K562 (cell line): ENCODE data around the gene AFAP1. TPM values are rescaled to one million over a fixed set of nuclear protein-coding genes. Genes with fewer than 3 reads are reported as not detected.

Source experiments
- ATAC-seq: fragments of 200-7000 bp; cut with Tn5 transposase; 3 replicates; pipeline ENCODE4 v1.9.1; 2020; ENCODE audit warnings: moderate library complexity
- BruUV-seq: library from RNA; stranded (reverse); fragments of 400-500 nt; replicated peaks from 2 replicates; lab custom pipeline; 2021; lab: Mats Ljungman, UMichigan
- CTCF ChIA-PET: fragments of 300-600 bp; formaldehyde crosslinking; extraction: SDS; loops from one replicate; lab custom pipeline; 2021; ENCODE audit warnings: low intra/inter-chr PET ratio; lab: Yijun Ruan, JAX
- POLR2A ChIA-PET: fragments of 300-600, 350-650 bp; sonication (Branson Sonifier 250); formaldehyde crosslinking; extraction: SDS; loops from one replicate; lab custom pipeline; 2021; ENCODE audit warnings: antibody characterized with exemption, inconsistent platforms; lab: Yijun Ruan, JAX
- DNase-seq, 4 experiments: peaks; one replicate each; pipeline versions ENCODE4 v3.0.0 to v3.0.0-alpha.2; 2011 to 2018; ENCODE audit warnings: low spot score in 3 of 4, mixed read lengths in 3 of 4; ENCODE audit errors: extremely low read depth in 1 of 4
- FAIRE-seq: peaks from 2 replicates; lab custom pipeline; 2011; peaks lifted over from hg19 to GRCh38; lab: Jason Lieb, UNC
- H2AFZ ChIP-seq: 2 replicates; pipeline ENCODE4 v1.6.0; 2011; ENCODE audit warnings: low read depth, low read length, control low read depth, inconsistent platforms
- H3K27ac ChIP-seq: fragments of 200-600 bp; 3 replicates; pipeline ENCODE4 v1.8.0; 2011; ENCODE audit warnings: low read depth, mild to moderate bottlenecking, control low read depth, inconsistent platforms, low read length, moderate library complexity, mixed read lengths; ENCODE audit errors: extremely low read depth
- H3K27me3 ChIP-seq, 2 experiments: fragments of 300-600 bp in 1 of 2; 2 replicates in 1 of 2; 3 replicates in 1 of 2; pipeline versions ENCODE4 v1.6.0 to v1.8.0; 2011; ENCODE audit warnings: inconsistent platforms in 2 of 2, low read length in 2 of 2, mild to moderate bottlenecking in 1 of 2, mixed read lengths in 1 of 2, moderate library complexity in 1 of 2; ENCODE audit not compliant: control insufficient read depth in 2 of 2, insufficient read depth in 2 of 2
- H3K36me3 ChIP-seq: fragments of 300-600 bp; 3 replicates; pipeline ENCODE4 v1.8.0; 2011; ENCODE audit warnings: mild to moderate bottlenecking, low read length, inconsistent platforms; ENCODE audit not compliant: control insufficient read depth, insufficient read depth
- H3K4me1 ChIP-seq, 2 experiments: fragments of 200-600 bp in 1 of 2; replicated peaks in 1 of 2; 2 replicates in 1 of 2; 3 replicates in 1 of 2; pipeline versions ENCODE4 v1.5.1 to v1.8.0; 2011; ENCODE audit warnings: inconsistent platforms in 2 of 2, low read length in 2 of 2, mild to moderate bottlenecking in 1 of 2, mixed read lengths in 1 of 2, moderate library complexity in 1 of 2; ENCODE audit not compliant: control insufficient read depth in 2 of 2, insufficient read depth in 2 of 2
- H3K4me2 ChIP-seq: 2 replicates; pipeline ENCODE4 v1.6.1; 2011; ENCODE audit warnings: low read length, control low read depth, inconsistent platforms, mixed read lengths; ENCODE audit not compliant: insufficient read depth
- H3K4me3 ChIP-seq: fragments of 200-600 bp; sonication (generic), shearing (Covaris generic); 2 replicates; pipeline ENCODE4 v1.5.1; 2016; ENCODE audit warnings: control low read depth, inconsistent platforms
- H3K79me2 ChIP-seq: fragments of 200-600 bp; 3 replicates; pipeline ENCODE4 v1.8.0; 2011; ENCODE audit warnings: low read length, inconsistent platforms; ENCODE audit not compliant: control insufficient read depth, insufficient read depth
- H3K9ac ChIP-seq, 2 experiments: 2 replicates each; pipeline versions ENCODE4 v1.6.0 to v1.6.1; 2011; ENCODE audit warnings: low read depth in 2 of 2, low read length in 2 of 2, control low read depth in 1 of 2, inconsistent platforms in 1 of 2, mild to moderate bottlenecking in 1 of 2, mixed read lengths in 1 of 2; ENCODE audit not compliant: insufficient read depth in 1 of 2
- H3K9me1 ChIP-seq: one replicate; pipeline ENCODE4 v1.6.0; 2011; ENCODE audit warnings: inconsistent platforms, mild to moderate bottlenecking, low read length, moderate library complexity; ENCODE audit not compliant: control insufficient read depth, insufficient read depth
- H3K9me3 ChIP-seq: replicated peaks from 2 replicates; pipeline ENCODE4 v1.5.1; 2011; ENCODE audit warnings: low read depth, low read length, inconsistent platforms; ENCODE audit not compliant: control insufficient read depth, insufficient read depth
- H4K20me1 ChIP-seq: replicated peaks from 2 replicates; pipeline ENCODE4 v1.6.1; 2011; ENCODE audit warnings: low read length, inconsistent platforms, mixed read lengths; ENCODE audit not compliant: control insufficient read depth, insufficient read depth
- CBX1 ChIP-seq: sonication (generic); IDR thresholded peaks from 2 replicates; pipeline ENCODE4 v1.6.1; 2016; ENCODE audit warnings: antibody characterized with exemption, low read depth, mild to moderate bottlenecking
- COPS2 ChIP-seq: fragments of 450-650 bp; conservative IDR thresholded peaks from 2 replicates; pipeline ENCODE4 v1.6.1; 2016; ENCODE audit warnings: mild to moderate bottlenecking, moderate library complexity
- CREB3L1 ChIP-seq: fragments of 450-650 bp; IDR thresholded peaks from 2 replicates; pipeline ENCODE4 v1.6.1; 2014; ENCODE audit warnings: low read depth, mild to moderate bottlenecking, moderate library complexity, borderline replicate concordance
- ELF4 ChIP-seq: fragments of 450-650 bp; formaldehyde crosslinking; IDR thresholded peaks from 2 replicates; pipeline ENCODE4 v1.4.0; 2022; ENCODE audit warnings: missing genetic modification characterization
- GABPB2 ChIP-seq: fragments of 250-450 bp; sonication (Bioruptor Pico); conservative IDR thresholded peaks from 2 replicates; pipeline ENCODE4 v1.5.1; 2021; ENCODE audit warnings: mild to moderate bottlenecking
- GTF3C2 ChIP-seq: IDR thresholded peaks from 3 replicates; pipeline ENCODE4 v1.6.1; 2011; ENCODE audit warnings: borderline replicate concordance, mild to moderate bottlenecking, moderate library complexity; ENCODE audit not compliant: insufficient read length; ENCODE audit errors: extremely low read depth
- HMGN3 ChIP-seq: IDR thresholded peaks from 2 replicates; pipeline ENCODE4 v1.6.1; 2011; ENCODE audit warnings: borderline replicate concordance, low read depth, mild to moderate bottlenecking, mixed read lengths, low read length; ENCODE audit not compliant: insufficient read length; ENCODE audit errors: extremely low read depth
- KLF16 ChIP-seq: IDR thresholded peaks from 2 replicates; pipeline ENCODE4 v1.6.1; 2016; ENCODE audit warnings: antibody characterized with exemption
- PATZ1 ChIP-seq: fragments of 250-450 bp; sonication (Bioruptor Pico); IDR thresholded peaks from 2 replicates; pipeline ENCODE4 v1.5.0; 2020; ENCODE audit warnings: mild to moderate bottlenecking, borderline replicate concordance
- SOX6 ChIP-seq: fragments of 450-650 bp; IDR thresholded peaks from 2 replicates; pipeline ENCODE4 v1.6.1; 2014; ENCODE audit warnings: mild to moderate bottlenecking
- SREBF1 ChIP-seq: fragments of 150-350 bp; IDR thresholded peaks from 2 replicates; pipeline ENCODE4 v1.6.1; 2014; ENCODE audit warnings: antibody characterized with exemption, low read depth, low read length, borderline replicate concordance
- ZNF124 ChIP-seq: sonication (generic); formaldehyde crosslinking; IDR thresholded peaks from 2 replicates; pipeline ENCODE4 v1.8.1; 2022; ENCODE audit warnings: missing genetic modification reagents
- ZNF232 ChIP-seq: sonication (generic); formaldehyde crosslinking; IDR thresholded peaks from 2 replicates; pipeline ENCODE4 v1.8.0; 2022; ENCODE audit warnings: mild to moderate bottlenecking, missing genetic modification reagents
- ZNF639 ChIP-seq, 2 experiments: fragments of 200-800 bp in 1 of 2; sonication (Bioruptor generic) in 1 of 2; sonication (generic) in 1 of 2; formaldehyde crosslinking in 1 of 2; IDR thresholded peaks in 1 of 2; conservative IDR thresholded peaks in 1 of 2; 2 replicates each; pipeline versions ENCODE4 v1.5.0 to v1.6.1; 2016 to 2020; ENCODE audit warnings: missing compliant biosample characterization in 1 of 2, missing genetic modification characterization in 1 of 2, missing genetic modification reagents in 1 of 2
- WGBS: fragments of 100-300 bp; shearing (Covaris generic); methylation state at CpG from one replicate; pipeline ENCODE4 v1.1.6; 2016; ENCODE audit warnings: low coverage, mixed read lengths; ENCODE audit not compliant: insufficient coverage; ENCODE audit errors: missing lambda C conversion rate; 5-methylcytosine and 5-hydroxymethylcytosine counted together
- in situ Hi-C: fragments of 300-500 bp; cut with MboI; formaldehyde crosslinking; loops from 4 replicates; pipeline ENCODE4 v1.15.0; 2018; ENCODE audit warnings: inconsistent platforms, mixed read lengths
- intact Hi-C: fragments of 100-400 bp; cut with micrococcal nuclease; formaldehyde crosslinking; loops from 2 replicates; pipeline ENCODE4 v1.14.2; 2022
- polyA plus RNA-seq, 8 experiments: library from polyadenylated mRNA; depleted of rRNA in 4 of 8; stranded (reverse) in 5 of 8; unstranded in 3 of 8; fragments of >200 nt; fragmentation: Nextera tagmentation in 2 of 8; fragmentation: Illumina TruSeq in 1 of 8; extraction: Ambion mirVana in 2 of 8; extraction: Trizol in 1 of 8; gene quantifications; 2 replicates each; pipeline versions ENCODE4 v1.2.1 to v1.2.3, GENCODE V29; 2011 to 2014; ENCODE audit warnings: inconsistent platforms in 1 of 8, missing spikeins in 1 of 8
- total RNA-seq, 7 experiments: library from RNA; depleted of rRNA in 6 of 7; stranded (reverse); fragments of >200 nt in 6 of 7; fragmentation: Illumina TruSeq in 2 of 7; extraction: Trizol in 2 of 7; gene quantifications; 2 replicates each; pipeline versions ENCODE4 v1.2.1 to v1.2.3, GENCODE V29; 2011 to 2021; ENCODE audit warnings: low replicate concordance in 1 of 7

Gene AFAP1
- total and polyA plus RNA-seq, 9 of the 15 experiments (the other 6 are each of a cell fraction or from before 2014, with no cell fraction given): 0.07 to 0.42 (median 0.12) TPM; not detected in 1

- no peak for TF ChIP-seq CREB3L1
- TF ChIP-seq SREBF1: no peak
- TF ChIP-seq GABPB2 (CRISPR knock-in tag): no peak
- no peak for TF ChIP-seq ZNF232 (CRISPR knock-in tag)
- no peak for TF ChIP-seq COPS2
- no peak for TF ChIP-seq CBX1
- TF ChIP-seq KLF16: no peak
Observed at GRCh38 chr4:7915875-7916242, 23.8 kb downstream of the AFAP1 start (continued).

GRCh38 chr4:7912826-7913225 is 26.8 kb downstream of the AFAP1 start:
- in situ Hi-C loops: no loop called here
- POLR2A ChIA-PET: interaction anchor here (1.2 kb wide), 1 partner anchor 107 kb away, joined by 3 read pairs; no protein-coding TSS in a partner anchor
- H4K20me1 ChIP-seq: no peaks in the 10 kb centered on the region; the same call in 1 of the 2 replicates

More at GRCh38 chr4:7912826-7913225, 26.8 kb downstream of the AFAP1 start:
- Histone ChIP-seq H2AFZ (no peak overlapping the region), H3K79me2 (no peaks in the 10 kb centered on the region), H3K27me3 (peaks cover 12 to 32% of the 10 kb centered on the region in 2 experiments; a peak in 3 of 5 replicates), H3K9me1 (no peaks in the 10 kb centered on the region), H3K4me2 (no peak overlapping the region), H3K36me3 (no peaks in the 10 kb centered on the region), H3K27ac (no peak overlapping the region), H3K9ac (no peak overlapping the region), H3K9me3 (no peaks in the 10 kb centered on the region), H3K4me3 (no peak overlapping the region), H3K4me1 (no peaks in the 10 kb centered on the region)
- TF ChIP-seq GTF3C2 (no peak), ELF4 (CRISPR knock-in tag) (no peak), ZNF639 (CRISPR knock-in tag; conservative IDR thresholded peaks at IDR 0.05 in 1 of 2, IDR thresholded peaks at IDR 0.05 in 1 of 2) (no peak), ZNF124 (CRISPR knock-in tag) (no peak), PATZ1 (CRISPR knock-in tag) (no peak), SOX6 (no peak), HMGN3 (no peak)
- no TSS peak for BruUV-seq
- ATAC-seq (no peak), FAIRE-seq (no peak), DNase-seq (no peak)
- CTCF ChIA-PET: no interaction called here
- 25% methylated on average over 1 of the region's 1 CpG for WGBS
- intact Hi-C loops: no loop called here
